Upper lobe of left lung (tissue), 6 donors: ENCODE results near the gene CENPP. TPM values are rescaled to one million over a fixed set of nuclear protein-coding genes. Genes with fewer than 3 reads are reported as not detected.

Experiments used
- ATAC-seq, 2 donors: fragments of 200-7000 bp; cut with Tn5 transposase; one replicate each; pipeline ENCODE4 v1.9.1; 2022; ENCODE audit warnings: mild to moderate bottlenecking in 2 of 2, moderate library complexity in 2 of 2; ENCODE audit not compliant: low FRiP score in 2 of 2
- DNase-seq, 2 donors: peaks; one replicate each; pipeline ENCODE4 v3.0.0-alpha.2; 2019 to 2020
- H3K27ac ChIP-seq, 4 donors: fragments of 200-600 bp; sonication (generic); one replicate each; pipeline ENCODE4 v1.5.1; 2016 to 2019
- H3K27me3 ChIP-seq, 4 donors: fragments of 200-600 bp; sonication (generic); one replicate each; pipeline ENCODE4 v1.5.1; 2017 to 2019
- H3K36me3 ChIP-seq, 4 donors: fragments of 200-600 bp; sonication (generic); one replicate each; pipeline ENCODE4 v1.5.1; 2016 to 2019
- H3K4me1 ChIP-seq, 4 donors: fragments of 200-600 bp; sonication (generic); one replicate each; pipeline ENCODE4 v1.5.1; 2018 to 2019
- H3K4me3 ChIP-seq, 4 donors: fragments of 200-600 bp; sonication (generic); one replicate each; pipeline ENCODE4 v1.5.1; 2017 to 2019; ENCODE audit warnings: mild to moderate bottlenecking in 2 of 4, moderate library complexity in 1 of 4
- H3K9me3 ChIP-seq, 4 donors: fragments of 200-600 bp; sonication (generic); one replicate each; pipeline ENCODE4 v1.5.1; 2018 to 2019
- EP300 ChIP-seq, 4 donors: sonication (generic); formaldehyde crosslinking; IDR thresholded peaks; one replicate each; pipeline ENCODE4 v1.5.1; 2017; ENCODE audit warnings: antibody characterized with exemption in 4 of 4, control low read depth in 2 of 4
- POLR2A ChIP-seq, 4 donors: fragments of 450-650 bp; IDR thresholded peaks; one replicate each; pipeline ENCODE4 v1.5.1; 2016 to 2017; ENCODE audit warnings: antibody characterized with exemption in 4 of 4, mild to moderate bottlenecking in 2 of 4
- POLR2AphosphoS5 ChIP-seq, 2 donors: sonication (generic); formaldehyde crosslinking; IDR thresholded peaks; one replicate each; pipeline ENCODE4 v1.5.1; 2017; ENCODE audit warnings: antibody characterized with exemption in 2 of 2
- WGBS, 2 donors: methylation state at CpG; one replicate each; pipeline ENCODE4 v1.1.5; 2017 to 2018; 5-methylcytosine and 5-hydroxymethylcytosine counted together
- total RNA-seq, 6 donors: library from RNA; depleted of rRNA in 4 of 6; stranded (reverse); fragments of >200 nt in 4 of 6; gene quantifications; one replicate each; pipeline versions ENCODE4 v1.1.0 to v1.2.1, GENCODE V29; 2016 to 2021
- TF ChIP-seq, protein P1 (sequence below), 6 experiments: fragments of 450-650 bp in 4 of 6; fragments of 200-600 bp in 2 of 6; sonication (generic) in 2 of 6; IDR thresholded peaks; one replicate each; pipeline ENCODE4 v1.5.1; 2016 to 2019; ENCODE audit warnings: antibody characterized with exemption in 6 of 6
- donor health status: DM: no; HTN: no; CAD: no; lungs with moderate emphysema.
- donor health status: DM: no; HTN: yes; CAD: no; lungs with severe emphysema.

Gene CENPP
- total RNA-seq, 6 donors from 2014 or later: 2.9 to 17.8 (median 4.9) TPM

DNA sequence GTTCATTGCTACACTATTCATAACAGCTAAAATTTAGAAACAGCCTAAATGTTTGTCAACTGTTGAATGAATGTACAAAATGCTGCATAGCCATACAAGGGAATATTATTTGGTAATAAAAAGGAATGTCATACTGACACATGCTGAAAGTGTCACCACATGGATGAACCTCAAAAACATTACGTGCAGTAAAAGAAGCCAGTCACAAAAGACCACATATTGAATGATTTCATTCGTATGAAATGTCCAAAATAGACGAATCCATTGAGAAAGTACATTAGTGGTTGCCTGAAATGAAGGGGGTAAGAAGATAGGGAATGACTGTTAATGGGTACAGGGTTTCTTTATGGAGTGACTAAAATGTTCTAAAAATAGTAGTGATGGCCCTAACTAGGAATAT, 221.6 kb downstream of the CENPP start:
- no peak overlapping the region for H3K4me3 ChIP-seq
- H3K9me3 ChIP-seq: no peaks in the 10 kb centered on the region
- no peak overlapping the region for H3K27ac ChIP-seq
- DNase-seq (no peak), ATAC-seq (no peak)
- WGBS, 2 donors: 86 to 92% methylated on average over 3 of the region's 3 CpGs
- no peaks in the 10 kb centered on the region for H3K4me1 ChIP-seq
- H3K36me3 ChIP-seq: no peaks in the 10 kb centered on the region
- TF ChIP-seq EP300 (IDR thresholded peaks at IDR 0.05) (no peak), POLR2AphosphoS5 (IDR thresholded peaks at IDR 0.05) (no peak), POLR2A (IDR thresholded peaks at IDR 0.05) (no peak)
- TF ChIP-seq, protein P1, sequence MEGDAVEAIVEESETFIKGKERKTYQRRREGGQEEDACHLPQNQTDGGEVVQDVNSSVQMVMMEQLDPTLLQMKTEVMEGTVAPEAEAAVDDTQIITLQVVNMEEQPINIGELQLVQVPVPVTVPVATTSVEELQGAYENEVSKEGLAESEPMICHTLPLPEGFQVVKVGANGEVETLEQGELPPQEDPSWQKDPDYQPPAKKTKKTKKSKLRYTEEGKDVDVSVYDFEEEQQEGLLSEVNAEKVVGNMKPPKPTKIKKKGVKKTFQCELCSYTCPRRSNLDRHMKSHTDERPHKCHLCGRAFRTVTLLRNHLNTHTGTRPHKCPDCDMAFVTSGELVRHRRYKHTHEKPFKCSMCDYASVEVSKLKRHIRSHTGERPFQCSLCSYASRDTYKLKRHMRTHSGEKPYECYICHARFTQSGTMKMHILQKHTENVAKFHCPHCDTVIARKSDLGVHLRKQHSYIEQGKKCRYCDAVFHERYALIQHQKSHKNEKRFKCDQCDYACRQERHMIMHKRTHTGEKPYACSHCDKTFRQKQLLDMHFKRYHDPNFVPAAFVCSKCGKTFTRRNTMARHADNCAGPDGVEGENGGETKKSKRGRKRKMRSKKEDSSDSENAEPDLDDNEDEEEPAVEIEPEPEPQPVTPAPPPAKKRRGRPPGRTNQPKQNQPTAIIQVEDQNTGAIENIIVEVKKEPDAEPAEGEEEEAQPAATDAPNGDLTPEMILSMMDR (IDR thresholded peaks at IDR 0.05): no peak
- no peaks in the 10 kb centered on the region for H3K27me3 ChIP-seq

DNA sequence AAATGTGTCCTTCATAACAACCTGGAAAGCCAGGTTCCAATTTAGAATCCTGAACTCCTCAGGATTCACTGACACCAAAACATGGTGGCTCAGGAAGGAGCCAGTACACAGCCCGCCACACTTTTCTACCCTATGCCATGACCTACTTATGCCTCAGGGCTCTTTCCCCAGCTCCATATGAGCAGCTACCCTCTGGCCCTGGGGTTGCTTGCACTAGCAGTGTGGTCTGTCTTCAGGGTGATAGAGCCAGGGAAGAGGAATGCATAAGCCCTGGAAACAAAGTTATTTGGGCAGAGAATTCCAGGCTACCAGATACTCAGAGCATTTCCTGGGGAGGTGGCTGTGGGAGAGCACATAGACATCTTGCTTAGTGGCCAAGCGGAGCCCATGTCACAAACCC, 225.0 kb downstream of the CENPP start:
- no peak for TF ChIP-seq EP300 (IDR thresholded peaks at IDR 0.05)
- TF ChIP-seq POLR2A (IDR thresholded peaks at IDR 0.05): no peak
- TF ChIP-seq, protein P1 (IDR thresholded peaks at IDR 0.05): no peak
- no peak for TF ChIP-seq POLR2AphosphoS5 (IDR thresholded peaks at IDR 0.05)
- no peaks in the 10 kb centered on the region for H3K4me1 ChIP-seq
- no peaks in the 10 kb centered on the region for H3K27me3 ChIP-seq
- no peaks in the 10 kb centered on the region for H3K36me3 ChIP-seq
- no peaks in the 10 kb centered on the region for H3K9me3 ChIP-seq
- ATAC-seq (no peak), DNase-seq (no peak)
- 95 to 100% methylated on average over 2 of the region's 2 CpGs for WGBS, 2 donors
- H3K4me3 ChIP-seq: no peak overlapping the region
- H3K27ac ChIP-seq: no peak overlapping the region

DNA sequence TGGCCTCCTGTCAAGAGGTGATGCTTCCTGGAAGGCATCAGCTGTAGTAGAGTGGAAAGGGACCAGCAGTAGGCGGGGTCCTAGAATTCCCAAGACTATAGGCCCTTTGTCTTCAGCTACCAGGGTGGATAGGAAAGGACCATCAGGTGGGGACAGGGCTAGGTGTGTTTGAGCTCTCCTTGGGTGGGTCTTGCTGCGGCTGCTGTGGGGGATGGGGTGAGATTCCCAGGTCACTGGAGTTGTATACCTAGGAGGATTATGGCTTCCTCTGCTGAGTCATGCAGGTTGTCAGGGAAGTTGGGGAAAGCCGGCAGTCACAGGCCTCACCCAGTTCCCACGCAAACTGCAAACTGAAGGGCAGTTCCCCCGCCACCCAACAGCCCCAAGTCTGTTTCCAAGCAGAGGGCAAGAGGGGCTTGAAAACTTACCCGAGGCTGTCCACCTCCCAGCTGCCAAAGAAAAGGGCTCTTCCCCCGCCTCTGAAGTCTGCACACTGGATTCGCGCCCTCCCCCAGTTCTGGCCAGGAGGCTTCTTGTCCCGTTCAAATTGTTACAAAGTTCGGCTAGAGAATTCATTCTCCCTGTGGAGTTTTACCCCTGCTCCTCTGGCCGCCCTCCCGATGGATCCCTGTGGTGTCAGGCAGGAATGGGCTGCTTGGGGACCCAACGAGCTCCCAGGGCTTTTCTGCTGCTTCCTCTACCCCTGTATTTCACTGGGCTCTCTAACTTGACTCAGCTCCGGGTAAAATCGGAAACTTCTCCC, 233.0 kb downstream of the CENPP start:
- no peak overlapping the region for H3K4me3 ChIP-seq
- no peaks in the 10 kb centered on the region for H3K9me3 ChIP-seq
- no peaks in the 10 kb centered on the region for H3K27me3 ChIP-seq
- no peak for DNase-seq
- no peaks in the 10 kb centered on the region for H3K4me1 ChIP-seq
- TF ChIP-seq POLR2A (IDR thresholded peaks at IDR 0.05): no peak
- no peak for TF ChIP-seq POLR2AphosphoS5 (IDR thresholded peaks at IDR 0.05)
- TF ChIP-seq EP300 (IDR thresholded peaks at IDR 0.05): no peak
- TF ChIP-seq, protein P1 (IDR thresholded peaks at IDR 0.05): no peak
- H3K36me3 ChIP-seq: no peaks in the 10 kb centered on the region
- no peak for ATAC-seq
- no peak overlapping the region for H3K27ac ChIP-seq
- 89 to 92% methylated on average over 12 to 14 of the region's 16 CpGs for WGBS, 2 donors

DNA sequence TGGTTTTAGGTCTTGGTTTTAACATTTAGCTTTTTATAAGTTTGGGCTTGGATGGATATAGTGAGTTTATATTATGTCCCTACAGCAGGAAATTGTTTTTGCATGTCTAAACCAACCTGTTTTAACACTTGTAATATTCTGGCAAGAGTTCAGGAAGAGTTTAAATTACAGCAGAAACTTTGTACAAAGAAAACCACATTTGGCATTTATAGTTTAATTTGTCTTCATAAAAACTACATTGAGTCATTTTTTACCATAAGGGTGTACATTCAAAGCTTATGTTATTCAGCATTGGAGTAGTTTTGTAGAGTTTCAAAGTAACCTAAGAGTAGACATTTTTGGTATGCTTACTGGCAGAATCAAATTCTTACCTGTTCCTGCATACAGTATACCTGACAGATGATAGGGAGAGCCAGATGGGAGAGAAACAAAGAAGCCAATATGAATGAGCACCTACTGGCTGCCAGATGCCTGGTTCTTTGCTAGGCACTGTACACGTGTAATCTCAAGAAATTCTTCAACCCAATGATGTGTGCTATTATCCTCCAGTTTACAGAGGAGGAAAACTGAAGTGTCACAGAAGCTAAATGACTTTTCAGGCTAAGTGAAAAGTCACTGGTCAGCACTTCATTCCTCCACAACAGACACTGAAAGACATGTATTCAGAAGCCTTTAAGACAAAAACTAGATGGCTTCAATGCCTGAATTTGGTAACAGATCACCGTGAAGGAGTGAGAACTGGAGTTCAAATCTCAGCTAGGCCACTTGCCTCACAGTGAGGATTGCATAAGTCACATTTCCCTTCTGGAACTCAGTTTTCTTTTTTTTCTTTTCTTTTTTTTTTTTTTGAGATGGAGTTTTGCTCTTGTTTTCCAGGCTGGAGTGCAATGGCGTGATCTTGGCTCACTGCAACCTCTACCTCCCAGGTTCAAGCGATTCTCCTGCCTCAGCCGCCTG, 235.9 kb downstream of the CENPP start:
- Histone ChIP-seq H3K4me1 (no peaks in the 10 kb centered on the region), H3K9me3 (no peaks in the 10 kb centered on the region), H3K27me3 (no peaks in the 10 kb centered on the region), H3K36me3 (no peaks in the 10 kb centered on the region), H3K27ac (no peak overlapping the region), H3K4me3 (no peak overlapping the region)
- 78 to 87% methylated on average over 5 of the region's 5 CpGs for WGBS, 2 donors
- DNase-seq (no peak), ATAC-seq (peak in 1 of 2 donors; percentile 9)
- TF ChIP-seq, protein P1 (IDR thresholded peaks at IDR 0.05): no peak
- TF ChIP-seq EP300 (IDR thresholded peaks at IDR 0.05): no peak
- no peak for TF ChIP-seq POLR2AphosphoS5 (IDR thresholded peaks at IDR 0.05)
- no peak for TF ChIP-seq POLR2A (IDR thresholded peaks at IDR 0.05)
